GM19463 (cell line): Measurements from ENCODE around the gene ATP5IF1.
A peak's percentile ranks its signal among the peaks of the same experiment; 100 is the strongest.

ENCODE experiments used
- ATAC-seq: cut with Tn5 transposase; IDR thresholded peaks from one replicate; pipeline ENCODE4 v1.9.1; 2021; ENCODE audit warnings: mild to moderate bottlenecking, moderate library complexity; ENCODE audit not compliant: unreplicated experiment

ATP5IF1 gene

GRCh38 chr1:28236656-28237322 lies 865 bp downstream of the ATP5IF1 start:
- ATAC-seq, result no peak

DNA sequence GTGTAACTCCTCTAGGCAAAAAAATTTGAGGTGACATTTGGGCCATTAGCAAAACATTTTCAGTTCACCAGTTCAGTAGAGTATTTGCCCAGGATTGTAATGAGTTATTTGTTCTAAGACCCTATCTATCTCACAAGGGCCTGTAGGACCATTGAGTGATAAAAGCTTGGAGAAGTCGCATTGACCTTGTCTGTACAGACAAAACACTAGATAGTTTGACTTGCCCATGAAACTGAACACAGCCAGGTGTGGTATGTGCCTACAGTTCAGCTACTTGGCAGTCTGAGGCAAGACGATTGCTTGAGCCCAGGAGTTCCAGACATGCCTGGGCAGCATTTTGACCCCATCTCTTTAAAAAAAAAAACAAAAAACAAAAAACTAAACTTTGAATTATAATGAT lies 3.1 kb downstream of the ATP5IF1 start:
- no peak for ATAC-seq

DNA sequence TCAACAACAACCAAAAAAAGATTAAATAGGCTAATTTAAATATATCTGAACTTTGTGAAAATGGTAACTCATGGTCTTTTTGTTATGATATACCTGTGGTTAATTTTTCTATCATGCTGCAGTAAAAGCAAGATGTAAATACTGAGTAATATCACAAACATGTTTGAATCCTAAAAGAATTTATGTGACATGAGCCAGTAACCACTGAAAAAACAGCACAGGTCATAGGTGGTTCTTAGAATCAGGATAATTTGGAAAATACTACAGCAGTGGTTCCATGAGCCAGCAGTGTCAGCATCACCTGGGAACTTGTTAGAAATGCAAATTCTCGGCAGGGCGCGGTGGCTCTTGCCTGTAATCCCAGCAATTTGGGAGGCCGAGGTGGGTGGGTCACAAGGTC lies 4.1 kb downstream of the ATP5IF1 start:
- no peak for ATAC-seq

DNA sequence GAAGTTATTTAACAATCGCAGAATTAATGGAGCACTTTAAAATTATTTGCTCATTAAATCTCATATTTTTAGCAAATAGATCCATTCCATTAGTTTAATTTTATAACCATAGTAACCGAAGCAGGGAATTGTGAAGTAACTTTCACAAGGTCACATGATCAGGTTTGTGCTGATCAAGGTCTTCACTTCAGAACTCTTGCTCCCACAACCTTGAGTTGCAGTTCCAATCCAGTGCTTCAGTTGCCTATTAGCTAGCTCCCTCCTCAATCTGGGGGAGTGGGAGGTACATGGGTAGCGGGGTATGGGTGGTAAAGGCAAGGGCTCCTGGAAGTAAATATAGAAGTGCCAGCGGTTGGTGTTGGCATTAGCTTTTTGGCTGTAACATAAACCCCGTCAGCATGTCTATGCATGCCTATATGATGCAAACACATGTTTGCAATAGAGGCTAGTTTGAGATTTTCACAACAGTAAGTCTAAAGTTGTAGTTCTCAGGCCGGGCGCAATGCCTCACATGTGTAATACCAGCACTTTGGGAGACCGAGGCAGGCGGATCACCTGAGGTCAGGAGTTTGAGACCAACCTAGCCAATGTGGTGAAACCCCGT lies 5.8 kb downstream of the ATP5IF1 start:
- no peak for ATAC-seq

- ATAC-seq, result no peak
Measured at GRCh38 chr1:28243685-28244311, 7.9 kb downstream of the ATP5IF1 start.

- ATAC-seq, result no peak
Measured at GRCh38 chr1:28244549-28245251, 8.8 kb downstream of the ATP5IF1 start.

DNA sequence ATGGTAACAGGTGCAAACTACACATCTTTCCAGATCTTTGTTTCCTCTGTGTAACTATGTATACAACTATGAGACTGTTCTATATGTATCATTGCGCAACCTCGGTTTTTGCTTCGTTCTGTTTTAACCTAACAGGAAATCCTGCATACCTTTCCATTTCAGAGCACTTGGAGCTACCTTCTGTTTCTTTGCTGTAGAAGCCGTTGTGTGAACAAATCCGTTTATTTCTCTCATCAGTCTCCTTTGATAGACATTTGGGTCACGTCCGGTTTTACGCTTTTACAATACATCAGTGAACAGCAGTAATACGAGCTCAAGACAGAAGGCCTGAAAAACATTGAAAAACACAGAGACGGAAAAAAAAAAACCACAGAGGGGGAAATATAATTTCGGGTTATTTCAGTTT lies 10.5 kb downstream of the ATP5IF1 start:
- no peak for ATAC-seq

- no peak for ATAC-seq
Measured at GRCh38 chr1:28247612-28248272, 11.8 kb downstream of the ATP5IF1 start.

- ATAC-seq, result no peak
Measured at GRCh38 chr1:28248273-28249012, 12.5 kb downstream of the ATP5IF1 start.

DNA sequence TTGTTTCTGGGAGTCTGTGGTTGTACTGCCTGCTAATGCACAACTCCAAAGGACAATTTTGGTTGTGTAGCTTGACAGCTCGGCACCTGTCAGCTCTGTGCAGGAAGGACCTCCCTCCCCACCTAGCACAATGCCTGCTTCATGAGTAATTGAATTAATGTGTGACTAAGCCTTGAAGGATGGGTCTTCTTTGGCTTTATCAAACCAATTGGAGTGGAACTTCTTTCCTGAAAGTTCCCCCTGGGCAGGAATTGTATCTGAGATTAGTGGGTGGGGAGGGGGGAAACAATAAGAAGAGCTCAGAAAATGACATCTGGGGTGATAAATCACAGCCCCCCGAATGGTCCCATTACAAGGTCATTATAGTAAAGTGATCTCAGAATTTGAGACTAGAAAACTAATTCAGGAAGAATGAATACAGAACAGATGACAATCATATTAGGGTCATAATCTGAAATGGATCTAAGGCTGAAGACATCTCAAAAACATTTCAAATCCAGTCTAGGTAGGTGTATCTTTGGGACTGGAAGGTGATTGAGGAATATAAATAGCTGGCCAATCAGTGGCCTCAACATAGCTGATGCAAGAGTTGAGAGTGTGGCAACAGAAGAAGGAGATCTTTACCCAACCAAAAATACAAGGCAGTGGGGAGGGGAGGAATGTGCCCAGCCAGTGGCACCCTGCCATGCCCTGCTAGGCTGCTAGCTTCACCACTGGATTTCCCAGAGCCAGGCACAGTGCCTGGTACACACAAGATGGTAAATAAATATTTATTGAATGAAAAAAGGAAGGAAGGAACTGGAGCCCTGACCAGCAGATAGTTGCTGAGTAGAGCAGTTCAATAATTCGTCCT lies 13.3 kb downstream of the ATP5IF1 start:
- ATAC-seq, result no peak

GRCh38 chr1:28249866-28250295 lies 14.0 kb downstream of the ATP5IF1 start:
- ATAC-seq, result no peak

DNA sequence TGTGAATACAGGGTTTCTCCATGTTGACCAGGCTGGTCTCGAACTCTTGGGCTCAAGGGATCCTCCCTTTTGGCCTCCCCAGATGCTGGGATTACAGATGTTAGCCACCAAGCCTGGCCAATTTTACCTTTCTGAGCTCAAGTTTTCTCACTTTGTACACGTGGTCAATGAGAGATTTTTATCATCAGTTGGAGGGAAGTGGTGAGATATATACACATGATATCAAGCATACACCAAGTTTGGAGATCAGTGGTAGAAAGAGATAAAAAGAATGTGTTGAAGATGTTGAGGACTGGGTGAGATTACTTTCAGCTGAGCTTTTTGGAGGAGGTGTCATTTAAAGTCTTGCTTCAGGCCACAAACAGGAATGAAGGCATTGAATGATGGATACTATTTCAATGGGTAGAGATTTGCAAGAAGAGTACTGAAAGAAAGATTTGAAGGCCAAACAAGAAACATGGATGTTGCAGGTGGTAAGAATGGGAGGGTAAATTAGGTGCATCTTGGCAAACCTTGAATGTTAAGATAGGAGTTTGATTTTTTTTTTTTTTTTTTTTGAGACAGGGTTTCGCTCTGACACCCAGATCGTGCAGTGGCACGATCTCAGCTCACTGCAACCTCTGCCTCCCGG lies 20.4 kb downstream of the ATP5IF1 start:
- ATAC-seq, result no peak

DNA sequence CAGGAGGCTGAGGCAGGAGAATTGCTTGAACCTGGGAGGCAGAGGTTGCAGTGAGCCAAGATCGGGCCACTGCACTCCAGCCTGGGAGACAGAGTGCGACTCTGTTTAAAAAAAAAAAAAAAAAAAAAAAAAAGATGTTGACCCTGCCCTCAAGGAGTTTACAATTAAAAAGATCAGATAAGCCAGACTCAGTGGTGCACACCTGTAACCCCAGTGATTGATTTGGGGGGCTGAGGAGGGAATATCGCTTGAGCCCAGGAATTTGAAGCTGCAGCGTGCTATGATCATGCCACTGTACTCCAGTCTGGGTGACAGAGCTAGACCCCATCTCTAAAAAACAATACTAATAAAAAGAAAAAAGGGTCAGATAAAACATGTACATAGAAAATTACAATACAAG lies 21.8 kb downstream of the ATP5IF1 start:
- ATAC-seq, result no peak

- ATAC-seq, result no peak
Measured at GRCh38 chr1:28258628-28259251, 22.8 kb downstream of the ATP5IF1 start.

DNA sequence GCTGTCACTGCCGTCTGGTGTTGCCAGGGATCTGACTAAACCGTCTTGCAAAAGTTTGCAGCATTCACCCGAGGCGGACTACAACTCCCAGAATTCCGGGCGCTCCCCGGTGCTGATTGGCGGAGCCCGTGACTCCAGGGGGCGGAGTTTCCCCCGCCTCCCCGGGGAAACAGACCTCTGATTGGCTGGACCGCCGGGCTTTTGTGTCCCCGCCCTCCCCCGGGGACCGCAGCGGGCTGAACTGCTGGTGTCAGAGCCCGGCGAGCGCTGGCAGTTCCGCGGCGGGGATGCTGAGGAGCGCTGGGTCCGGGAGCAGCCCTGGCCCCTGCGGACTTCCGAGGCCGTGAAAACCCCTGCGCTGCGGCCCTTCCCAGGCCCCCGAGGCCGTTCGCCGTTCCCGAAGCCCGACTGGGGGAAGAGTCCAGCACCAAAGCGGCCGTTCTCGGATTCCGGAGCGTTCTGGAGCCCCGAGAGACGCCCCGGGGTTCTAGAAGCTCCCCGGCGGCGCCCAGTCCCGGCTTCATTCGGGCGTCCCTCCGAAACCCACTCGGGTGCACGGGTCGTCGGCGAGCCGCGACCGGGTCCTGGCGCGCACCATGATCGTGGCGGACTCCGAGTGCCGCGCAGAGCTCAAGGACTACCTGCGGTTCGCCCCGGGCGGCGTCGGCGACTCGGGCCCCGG lies 23.5 kb downstream of the ATP5IF1 start, which contains the start of gene SESN2:
TSS of gene SESN2 (plus strand) at position 267 of the 682 bp plus-strand sequence. CDS start at position 597, 330 bp downstream.
- peak; percentile 94 for ATAC-seq

DNA sequence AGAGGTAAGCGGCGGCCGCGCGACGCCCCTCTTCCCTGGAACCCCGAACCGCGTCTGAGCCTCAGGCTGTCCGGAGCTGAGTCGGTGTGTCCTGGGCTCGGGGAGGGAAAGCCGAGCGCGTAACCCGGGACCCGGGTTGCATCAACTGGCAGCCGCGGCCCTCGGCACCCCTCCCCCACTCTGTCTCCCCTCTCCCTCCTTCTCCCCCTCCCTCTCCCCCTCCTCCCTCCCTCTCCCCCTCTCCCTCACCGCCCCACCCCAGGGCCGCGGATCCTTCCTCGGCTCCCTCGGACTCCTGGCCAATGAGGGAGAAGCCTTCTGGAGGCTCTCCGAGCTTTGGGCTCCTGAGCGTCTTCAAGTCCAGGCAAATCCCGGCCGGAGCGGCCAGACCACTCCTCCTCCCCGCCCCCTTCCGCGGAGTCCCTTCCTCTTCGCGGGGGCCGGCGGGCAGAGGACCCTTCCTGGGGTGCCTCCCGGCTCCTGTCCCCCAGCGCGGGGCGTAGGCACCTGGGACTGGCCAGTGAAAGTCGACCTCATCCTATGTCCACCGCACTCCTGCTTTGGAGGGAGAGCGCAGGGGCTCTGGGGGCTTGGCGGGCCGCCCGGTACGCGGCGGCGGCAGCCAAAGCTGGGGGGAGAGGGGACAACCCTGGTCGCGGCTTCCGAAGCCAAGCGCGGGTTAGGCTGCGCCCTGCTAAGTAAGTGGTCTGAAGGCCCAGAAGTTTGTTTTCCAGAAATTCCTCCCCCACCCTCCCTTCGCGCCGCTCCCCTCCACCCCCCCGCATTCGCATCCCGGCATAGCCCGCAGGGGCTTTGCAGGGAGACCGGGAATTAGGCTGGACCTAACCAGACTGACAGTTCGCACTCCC lies 24.2 kb downstream of the ATP5IF1 start:
- no peak for ATAC-seq

GRCh38 chr1:28260803-28261174 lies 24.9 kb downstream of the ATP5IF1 start:
- ATAC-seq, result no peak
